Activated CD4-positive, CD25-positive, alpha-beta regulatory T cell treated with anti-CD3 and anti-CD28 coated beads, Interleukin-2, amount 50 U/mL, for 24 hours (primary cell): Measurements from ENCODE around the gene ZNF423.

ENCODE experiments used
- ATAC-seq, 2 donors: fragments of 150-1000 bp; cut with Tn5 transposase; one replicate each; pipeline ENCODE4 v1.10.0; 2021; ENCODE audit warnings: mild to moderate bottlenecking in 1 of 2, moderate library complexity in 1 of 2

Gene ZNF423

DNA sequence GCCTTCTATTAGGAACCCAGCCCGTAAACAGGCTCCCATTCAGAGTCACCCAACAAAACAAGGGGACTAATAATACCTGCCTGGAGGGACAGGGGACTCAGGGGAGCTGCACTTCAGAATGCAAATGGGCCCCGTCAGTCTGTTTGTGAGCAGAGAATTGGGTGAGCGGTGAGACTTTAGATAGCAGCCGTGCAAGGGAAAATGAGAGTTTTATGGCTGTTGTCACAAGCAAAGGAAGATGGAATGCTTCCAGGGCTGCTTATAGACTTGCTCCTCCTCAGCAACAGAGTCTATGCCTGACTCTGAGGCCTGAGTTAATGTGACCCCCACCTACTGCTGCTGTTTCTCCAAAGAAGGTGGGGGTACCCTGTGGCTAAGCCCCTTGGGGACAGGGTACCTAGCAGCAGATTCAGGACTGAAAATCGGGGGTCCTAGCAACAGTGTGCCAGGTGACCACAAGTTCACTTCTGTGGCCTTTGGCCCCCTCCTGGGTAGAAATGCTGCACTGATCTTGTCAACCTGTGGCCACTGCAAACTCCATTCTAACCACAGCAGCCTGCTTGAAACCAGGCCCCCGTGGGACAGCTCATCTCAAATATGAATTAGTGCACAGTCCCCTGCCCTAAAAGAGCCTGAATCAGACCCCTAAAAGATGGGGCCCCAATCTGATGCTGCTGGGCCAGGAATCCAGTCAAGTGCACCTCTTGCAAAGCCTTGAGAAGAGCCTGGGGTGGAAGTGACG lies 355.9 kb downstream of the ZNF423 start:
- no peak for ATAC-seq

GRCh38 chr16:49499414-49499785 lies 356.5 kb downstream of the ZNF423 start:
- no peak for ATAC-seq

DNA sequence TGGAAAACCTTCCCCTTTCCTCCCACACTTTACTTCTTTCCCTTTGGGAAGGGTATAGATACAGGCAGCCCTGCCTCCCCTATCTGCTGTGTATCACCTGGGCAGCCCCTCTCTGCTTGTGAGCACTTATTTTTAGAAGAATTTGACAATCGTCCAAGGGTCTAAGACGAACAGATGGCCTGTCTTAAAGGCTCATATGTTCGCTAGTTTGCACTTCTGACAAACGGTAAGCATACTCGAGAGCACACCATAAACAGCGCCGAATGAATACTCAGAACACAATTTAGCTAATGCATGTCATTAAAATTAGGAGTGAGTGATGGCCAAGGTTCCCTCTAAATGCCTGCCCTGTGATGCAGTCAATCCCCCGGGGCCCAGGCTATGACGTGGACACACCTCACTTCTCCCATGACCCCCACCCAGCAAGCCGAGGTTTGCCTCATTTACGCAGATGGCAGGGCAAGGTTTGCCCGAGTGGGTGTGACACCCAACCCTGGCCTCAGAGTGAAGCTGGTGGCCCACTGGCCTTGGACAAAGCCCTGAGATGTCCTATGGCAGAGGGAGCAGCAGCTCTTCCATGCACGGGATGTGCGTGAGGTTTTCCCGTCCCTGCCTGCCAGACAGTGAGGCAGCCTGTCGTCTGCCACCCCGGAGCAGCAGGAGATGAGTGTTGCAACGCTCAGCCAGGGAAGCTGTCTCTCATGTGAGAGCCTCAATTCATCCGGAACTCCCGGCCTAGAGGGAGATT lies 357.1 kb downstream of the ZNF423 start:
- no peak for ATAC-seq

- no peak for ATAC-seq
These were observed 357.6 kb downstream of the ZNF423 start for GRCh38 chr16:49498264-49498663.

DNA sequence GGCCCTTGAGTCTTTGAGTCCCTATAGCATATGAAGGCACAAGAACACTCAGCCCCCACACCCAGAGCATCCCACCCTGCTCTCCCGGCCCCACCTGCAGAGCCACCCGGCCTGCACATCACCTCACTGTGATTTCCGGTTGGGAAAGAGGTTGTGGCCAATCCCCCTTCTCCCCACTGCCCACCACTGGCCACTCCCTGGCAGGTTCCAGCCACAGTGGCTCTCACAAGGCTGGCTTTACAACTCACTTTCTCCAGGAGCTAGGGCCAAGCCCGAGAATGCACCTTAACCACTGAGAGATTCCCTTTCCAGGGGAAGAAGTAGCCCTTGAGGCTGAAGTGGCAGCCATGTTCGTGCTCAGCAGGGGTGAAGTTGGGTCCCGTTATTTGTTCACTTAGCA lies 358.4 kb downstream of the ZNF423 start:
- ATAC-seq = no peak

DNA sequence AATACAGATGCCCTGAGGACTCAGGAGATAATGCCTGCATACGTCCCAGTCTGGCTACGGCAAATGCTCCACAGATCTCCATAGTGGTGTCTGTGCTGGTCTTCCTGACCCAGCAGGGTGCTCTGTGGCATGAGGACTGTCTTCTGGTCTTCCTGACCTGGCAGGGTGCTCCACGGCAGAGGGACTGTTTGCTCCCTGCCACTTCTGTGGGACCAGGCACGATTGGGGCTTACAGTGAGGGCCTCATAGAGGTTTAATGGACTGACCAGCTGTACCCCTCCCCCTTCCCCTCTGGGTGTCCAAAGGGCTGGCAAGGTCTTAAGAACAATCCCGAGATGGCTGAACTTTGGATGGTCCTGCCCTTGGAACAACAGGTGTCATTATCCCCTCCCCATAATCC lies 359.3 kb downstream of the ZNF423 start:
- ATAC-seq = no peak

DNA sequence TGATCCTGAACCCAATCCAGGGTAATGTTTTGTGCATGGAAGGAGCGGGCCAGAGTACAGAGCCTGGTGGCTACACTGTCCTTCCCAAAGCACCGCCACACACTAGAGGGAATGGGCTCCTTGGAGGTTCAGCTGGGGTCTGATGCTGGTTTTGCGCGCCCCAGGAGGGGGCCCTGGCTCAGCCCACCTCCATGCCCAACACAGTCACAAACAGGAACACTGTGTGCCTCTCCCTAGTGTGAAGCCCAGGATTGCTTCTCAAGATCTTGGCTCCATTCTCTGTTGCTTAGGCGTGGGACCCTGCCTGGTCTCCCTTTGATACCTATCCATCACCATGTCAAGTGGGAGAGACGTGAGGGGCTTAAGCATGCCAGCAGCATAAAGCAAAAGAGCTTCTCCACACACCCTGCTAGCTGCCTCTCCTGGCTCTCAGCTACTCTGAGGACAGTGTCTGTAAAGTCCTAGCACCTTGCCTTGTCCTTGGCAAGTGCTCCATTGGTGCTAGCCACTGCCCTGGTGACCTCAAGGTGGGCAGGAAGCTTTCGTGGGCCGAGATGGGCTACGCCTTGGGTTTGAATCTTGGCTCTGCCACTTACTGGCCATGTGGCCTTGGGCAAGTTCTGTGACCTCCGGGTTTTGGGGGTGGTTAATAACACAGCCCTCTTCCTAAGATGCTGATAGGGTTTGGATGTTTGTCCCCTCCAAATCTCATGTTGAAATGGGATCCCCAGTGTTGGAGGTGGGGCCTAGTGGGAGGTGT lies 360.1 kb downstream of the ZNF423 start:
- ATAC-seq = no peak

DNA sequence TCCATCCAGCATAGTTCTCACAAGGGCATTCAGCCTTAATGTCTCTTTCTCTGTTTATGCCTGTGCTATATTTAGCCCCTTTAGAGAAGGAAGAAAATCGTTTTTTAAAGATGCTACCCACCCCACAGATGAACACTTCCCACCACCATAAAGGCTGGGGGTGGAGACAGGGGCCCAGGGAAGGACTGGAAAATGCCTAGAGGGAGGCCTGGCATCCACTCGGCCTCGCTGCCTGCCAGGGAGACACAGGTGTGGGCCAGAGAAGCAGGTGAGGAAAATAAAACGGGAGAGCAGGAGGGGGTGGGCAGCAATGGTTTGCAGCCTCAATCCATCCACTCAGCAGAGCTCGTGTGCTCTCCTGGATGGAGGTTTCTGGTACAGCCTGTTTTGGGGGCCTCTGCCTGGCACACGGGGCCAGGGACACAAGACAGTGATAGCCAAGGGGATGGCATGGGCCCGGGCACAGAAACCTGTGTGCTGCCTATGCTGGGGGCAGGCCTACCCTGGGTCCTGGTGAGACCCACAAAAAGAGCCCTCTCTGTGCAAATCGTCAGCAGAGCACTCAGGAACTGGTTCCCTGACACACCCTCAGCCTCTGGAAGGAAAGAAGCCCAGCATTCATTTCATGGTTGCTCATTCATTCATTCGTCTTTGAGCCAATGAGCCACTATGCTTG lies 360.9 kb downstream of the ZNF423 start:
- no peak for ATAC-seq

GRCh38 chr16:49494474-49494873 lies 361.4 kb downstream of the ZNF423 start:
- no peak for ATAC-seq

DNA sequence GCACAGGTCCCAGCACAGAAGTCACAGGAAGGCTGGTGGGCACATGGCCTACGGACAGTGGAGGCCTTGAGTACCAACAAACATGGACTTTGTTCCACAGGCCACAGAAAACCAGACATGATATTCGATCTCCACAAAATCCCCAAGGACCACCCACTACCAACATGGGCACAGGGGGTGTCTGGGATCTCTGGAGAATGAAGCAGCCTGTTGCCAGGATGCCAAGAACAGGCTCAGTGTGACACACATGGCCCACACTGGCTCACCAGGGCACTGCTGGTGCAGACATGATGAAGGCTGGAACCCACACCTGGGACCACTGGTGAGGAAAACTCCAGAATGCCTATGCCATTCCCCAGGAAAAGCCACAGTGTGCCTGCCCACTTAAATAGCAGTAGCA lies 362.1 kb downstream of the ZNF423 start:
- ATAC-seq = no peak

DNA sequence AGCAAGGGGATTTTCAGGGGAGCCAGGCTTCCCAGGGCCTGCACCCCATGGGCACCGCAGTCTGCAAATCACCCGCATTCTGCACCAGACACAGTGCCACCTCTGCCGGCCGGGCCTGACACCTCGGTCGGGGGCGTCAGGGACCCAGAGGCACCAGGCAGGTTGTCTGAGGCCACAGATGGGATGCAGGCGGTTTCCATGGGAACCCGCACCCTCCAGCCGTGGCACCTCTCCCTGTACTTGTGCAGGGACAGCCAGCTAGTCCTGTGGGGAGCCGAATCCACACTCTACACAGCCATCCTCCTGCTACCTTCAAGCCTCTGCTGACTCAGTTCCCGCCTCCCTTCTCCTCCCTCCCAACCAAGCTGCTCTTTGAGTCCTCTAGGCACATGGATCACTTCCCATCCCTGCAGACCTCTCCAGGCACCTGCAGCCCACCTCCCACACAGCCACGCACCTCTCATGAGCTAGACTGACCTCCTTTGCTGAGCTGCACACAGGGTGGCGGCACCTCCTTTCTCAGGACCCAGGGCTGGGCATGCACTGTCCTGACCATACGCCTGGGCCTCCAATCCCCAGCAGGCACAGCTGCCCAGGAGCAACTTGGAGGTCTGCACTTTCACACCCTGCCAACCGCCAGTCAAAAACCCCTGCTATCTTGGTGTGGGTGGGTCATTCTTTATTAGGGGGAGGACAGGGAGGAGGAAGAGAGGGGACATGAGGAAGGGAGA lies 362.9 kb downstream of the ZNF423 start:
- no peak for ATAC-seq

DNA sequence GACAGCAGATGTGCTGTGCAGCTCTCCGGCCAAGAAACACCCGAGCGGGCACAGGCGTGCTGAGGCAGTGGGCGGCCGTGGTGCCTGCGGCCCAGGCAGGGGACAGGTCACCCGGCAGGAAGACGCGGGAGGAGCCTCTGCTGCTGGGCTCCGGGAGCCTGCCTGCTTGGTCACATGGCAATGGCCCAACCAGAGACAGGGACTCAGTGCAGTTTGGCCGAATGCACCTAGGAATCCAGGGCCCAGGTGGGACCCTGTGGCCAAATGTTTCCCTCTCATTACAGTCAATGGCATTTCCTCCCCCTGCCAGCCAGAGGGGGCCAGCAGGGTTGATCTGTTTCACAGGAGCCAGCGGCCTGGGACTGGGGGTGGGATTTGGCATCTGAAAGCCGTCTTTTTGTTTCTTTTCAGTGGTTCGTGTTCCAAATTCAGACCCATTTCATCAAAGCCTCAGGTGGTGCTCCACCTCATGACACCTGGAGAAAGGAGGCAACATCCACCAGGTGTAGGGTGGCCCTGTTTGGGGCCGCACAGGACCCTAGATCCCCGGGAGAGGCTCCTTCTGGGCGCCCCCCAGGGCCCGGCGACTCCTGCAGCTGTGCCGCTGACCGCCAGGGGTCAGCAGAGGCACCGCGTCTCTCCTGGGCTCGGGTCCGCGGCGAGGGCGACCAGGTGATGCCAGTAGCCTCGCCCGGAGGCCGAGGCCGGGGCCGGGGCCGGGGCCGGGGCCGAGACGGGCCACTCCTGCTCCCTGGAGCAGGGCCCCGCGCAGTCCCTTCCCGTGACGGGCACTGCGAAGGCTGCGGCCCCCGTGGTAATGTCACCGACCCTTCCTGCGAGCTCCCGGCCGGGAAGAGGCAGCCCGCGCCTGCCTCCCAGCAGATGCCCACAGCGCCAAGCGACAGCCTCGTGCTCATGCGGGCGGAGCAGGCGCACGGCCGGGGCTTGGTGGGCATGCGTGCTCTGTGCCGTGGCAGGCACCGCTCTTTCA lies 363.8 kb downstream of the ZNF423 start:
- no peak for ATAC-seq

- ATAC-seq = no peak
These were observed 364.7 kb downstream of the ZNF423 start for GRCh38 chr16:49491106-49491670.

- ATAC-seq = no peak
These were observed 365.6 kb downstream of the ZNF423 start for GRCh38 chr16:49490321-49490705.

- ATAC-seq = no peak
These were observed 366.1 kb downstream of the ZNF423 start for GRCh38 chr16:49489686-49490320.

DNA sequence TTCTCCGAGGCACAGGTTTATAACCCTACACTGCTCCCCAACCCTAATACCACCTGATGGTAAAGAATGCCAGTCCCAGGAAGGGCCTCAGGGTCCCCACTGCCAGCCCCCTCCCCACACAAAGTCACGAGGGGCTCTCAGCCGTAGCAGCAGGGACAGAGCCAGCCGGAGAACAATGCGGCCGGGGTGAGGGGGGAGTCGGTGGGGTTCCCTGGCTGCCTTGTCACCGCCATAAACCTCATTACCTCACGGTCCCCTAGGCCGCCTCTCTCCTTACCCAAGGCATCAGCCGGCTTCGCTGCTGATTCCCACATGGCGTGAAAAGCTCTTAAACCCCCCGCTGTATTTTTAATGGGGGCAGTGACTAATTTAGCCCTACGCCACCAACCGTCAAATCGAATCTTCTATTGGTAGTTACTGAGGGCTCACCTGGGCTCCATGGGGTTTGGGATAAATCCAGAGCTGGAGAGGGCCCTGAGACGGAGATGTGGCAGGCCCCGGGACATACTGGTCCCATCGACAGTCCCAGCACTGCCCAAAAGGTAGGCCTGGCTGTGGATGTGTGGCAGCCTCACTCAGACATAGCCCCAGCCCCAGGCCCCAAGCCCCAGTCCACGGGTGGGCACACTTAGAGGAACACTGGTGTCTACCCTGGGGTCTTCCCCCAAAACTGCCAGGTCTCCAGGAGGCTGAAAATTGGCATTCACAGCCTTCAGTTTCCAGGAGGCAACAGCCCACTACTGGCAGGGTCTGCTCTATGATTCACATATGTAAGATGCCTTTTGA lies 367.0 kb downstream of the ZNF423 start:
- no peak for ATAC-seq

DNA sequence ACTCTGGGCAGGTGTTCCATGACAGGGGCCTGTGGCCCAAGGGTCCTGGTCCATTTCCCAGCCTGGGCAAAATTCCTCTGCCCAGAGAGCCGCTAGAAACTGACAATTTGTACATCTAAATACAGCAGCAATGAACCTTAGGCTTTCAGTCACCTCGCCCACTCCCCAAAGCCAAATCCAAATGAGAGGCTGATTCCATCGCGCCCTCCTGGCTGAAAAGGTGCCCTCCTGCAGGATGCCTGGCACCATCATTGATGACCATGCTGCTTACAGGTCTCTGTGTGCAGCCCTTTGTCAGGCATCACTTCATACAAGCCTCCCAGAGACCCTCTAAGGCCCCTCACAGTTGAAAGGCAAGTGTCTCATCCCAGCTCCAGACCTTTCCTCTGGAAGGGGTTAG lies 367.6 kb downstream of the ZNF423 start:
- ATAC-seq = no peak

DNA sequence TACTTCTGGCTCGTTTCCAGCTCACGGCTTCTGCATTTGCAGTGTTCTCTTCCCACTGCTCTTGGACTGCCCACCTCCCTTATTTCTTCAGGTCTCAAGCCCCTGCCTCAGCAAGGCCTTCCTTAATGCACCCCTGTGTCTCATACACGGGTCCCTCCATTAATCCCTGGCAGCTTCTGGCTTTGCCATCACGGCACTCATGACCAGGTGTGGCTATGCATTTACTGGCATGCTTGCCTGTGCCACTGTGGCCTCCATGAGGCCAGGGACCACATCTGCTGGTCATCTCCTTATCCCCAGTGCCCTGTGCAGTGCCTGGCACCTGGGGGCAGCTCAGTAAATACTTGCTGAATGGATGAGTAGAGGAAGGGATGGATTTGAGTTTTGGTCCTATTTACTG lies 368.2 kb downstream of the ZNF423 start:
- no peak for ATAC-seq

DNA sequence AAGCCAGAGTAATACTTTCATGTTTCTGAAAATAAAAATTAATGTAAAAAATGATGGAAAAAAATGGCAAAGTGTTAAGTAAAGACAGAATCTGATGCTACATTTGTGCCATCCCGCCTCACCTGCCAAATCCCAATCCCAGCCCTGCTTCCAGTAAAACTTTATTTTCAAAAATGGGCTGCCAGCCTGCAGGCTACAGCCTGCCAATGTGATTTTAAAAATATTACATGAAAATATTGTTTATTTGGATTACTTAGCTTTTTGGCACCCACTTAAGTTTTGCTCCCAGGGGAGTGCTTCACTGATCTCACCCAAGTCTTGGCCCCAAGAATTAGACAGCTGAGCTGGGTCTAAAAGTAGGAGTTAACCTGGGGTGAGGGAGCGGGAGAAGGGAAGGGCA lies 369.5 kb downstream of the ZNF423 start:
- ATAC-seq = no peak

GRCh38 chr16:49485663-49486062 lies 370.2 kb downstream of the ZNF423 start:
- ATAC-seq = no peak
